NT2/D1 (cell line): ENCODE measurements around the gene CALML5.

Experiments used
- DNase-seq: peaks from one replicate; pipeline ENCODE4 v3.0.0-alpha.2; 2011; ENCODE audit warnings: low read depth, low spot score
- H3K27me3 ChIP-seq: 2 replicates; pipeline ENCODE4 v1.6.0; 2011; ENCODE audit warnings: mild to moderate bottlenecking; ENCODE audit not compliant: insufficient read length, insufficient read depth
- H3K36me3 ChIP-seq: 2 replicates; pipeline ENCODE4 v1.6.1; 2011; ENCODE audit warnings: mild to moderate bottlenecking, low read length, mixed read lengths; ENCODE audit not compliant: insufficient read depth, insufficient read length
- H3K4me1 ChIP-seq: 2 replicates; pipeline ENCODE4 v1.5.1; 2011; ENCODE audit not compliant: insufficient read depth, insufficient read length
- H3K4me3 ChIP-seq: 2 replicates; pipeline ENCODE4 v1.5.1; 2011; ENCODE audit warnings: low read depth; ENCODE audit not compliant: insufficient read length
- H3K9ac ChIP-seq: 2 replicates; pipeline ENCODE4 v1.6.0; 2011; ENCODE audit warnings: low read depth; ENCODE audit not compliant: insufficient read length
- H3K9me3 ChIP-seq: 2 replicates; pipeline ENCODE4 v1.5.1; 2011; ENCODE audit warnings: mild to moderate bottlenecking, low read length; ENCODE audit not compliant: insufficient read depth
- SUZ12 ChIP-seq: IDR thresholded peaks from 2 replicates; pipeline ENCODE4 v1.6.1; 2011; ENCODE audit not compliant: insufficient read length, insufficient read depth; ENCODE audit errors: extremely low read depth
- YY1 ChIP-seq: IDR thresholded peaks from 2 replicates; pipeline ENCODE4 v1.6.1; 2011; ENCODE audit not compliant: insufficient read length, insufficient read depth
- ZNF274 ChIP-seq: IDR thresholded peaks from 2 replicates; pipeline ENCODE4 v1.6.1; 2011; ENCODE audit warnings: mild to moderate bottlenecking, low read depth, low read length

The CALML5 gene

GRCh38 chr10:5545011-5545410 lies 45.6 kb upstream of the CALML5 start:
- TF ChIP-seq ZNF274 (no peak), YY1 (no peak), SUZ12 (no peak)
- DNase-seq = no peak
- no peaks in the 10 kb centered on the region for H3K27me3 ChIP-seq
- no peak overlapping the region for H3K9ac ChIP-seq
- H3K4me3 ChIP-seq = no peak overlapping the region
- H3K36me3 ChIP-seq = no peaks in the 10 kb centered on the region
- peaks cover 5% of the 10 kb centered on the region for H3K4me1 ChIP-seq
- peaks cover 23% of the 10 kb centered on the region for H3K9me3 ChIP-seq

GRCh38 chr10:5544216-5544805 lies 44.9 kb upstream of the CALML5 start:
- H3K9ac ChIP-seq = no peak overlapping the region
- H3K27me3 ChIP-seq = no peaks in the 10 kb centered on the region
- DNase-seq = no peak

GRCh38 chr10:5543623-5544022 lies 44.3 kb upstream of the CALML5 start:
- no peak for DNase-seq
- H3K9ac ChIP-seq = no peak overlapping the region
- H3K4me1 ChIP-seq = peaks cover 5% of the 10 kb centered on the region
- H3K4me3 ChIP-seq = no peak overlapping the region
- peaks cover 23% of the 10 kb centered on the region for H3K9me3 ChIP-seq
- no peaks in the 10 kb centered on the region for H3K36me3 ChIP-seq
- H3K27me3 ChIP-seq = no peaks in the 10 kb centered on the region
- no peak for TF ChIP-seq YY1
- TF ChIP-seq SUZ12 = no peak
- no peak for TF ChIP-seq ZNF274

More at GRCh38 chr10:5544216-5544805, 44.9 kb upstream of the CALML5 start:
- no peaks in the 10 kb centered on the region for H3K36me3 ChIP-seq
- TF ChIP-seq SUZ12 (no peak), ZNF274 (no peak), YY1 (no peak)
- peaks cover 5% of the 10 kb centered on the region for H3K4me1 ChIP-seq
- H3K9me3 ChIP-seq = peaks cover 23% of the 10 kb centered on the region
- H3K4me3 ChIP-seq = no peak overlapping the region

DNA sequence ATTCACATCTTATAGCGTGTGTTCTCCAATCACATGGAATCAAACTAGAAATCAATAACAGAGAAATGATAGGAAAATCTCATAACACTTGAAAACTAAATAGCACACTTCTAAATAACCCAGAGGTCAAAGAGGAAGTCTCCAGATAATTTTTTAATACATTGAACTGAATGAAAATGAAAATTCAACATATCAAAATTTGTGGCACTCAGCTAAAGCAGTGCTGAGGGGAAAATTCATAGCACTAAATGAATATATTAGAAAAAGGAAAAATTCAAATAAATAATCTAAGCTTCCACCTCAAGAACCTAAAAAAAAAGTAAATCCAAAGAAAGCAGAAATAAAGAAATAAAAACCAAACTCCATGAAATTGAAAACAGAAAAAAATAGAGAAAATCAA lies 42.7 kb upstream of the CALML5 start:
- H3K9me3 ChIP-seq = peaks cover 23% of the 10 kb centered on the region
- no peaks in the 10 kb centered on the region for H3K27me3 ChIP-seq
- DNase-seq = no peak
- H3K36me3 ChIP-seq = no peaks in the 10 kb centered on the region
- no peak overlapping the region for H3K9ac ChIP-seq
- no peak overlapping the region for H3K4me3 ChIP-seq
- H3K4me1 ChIP-seq = peaks cover 5% of the 10 kb centered on the region
- TF ChIP-seq SUZ12 = no peak
- no peak for TF ChIP-seq YY1
- TF ChIP-seq ZNF274 = no peak

GRCh38 chr10:5540891-5541290 lies 41.5 kb upstream of the CALML5 start:
- TF ChIP-seq YY1 = no peak
- no peak for TF ChIP-seq SUZ12
- no peak for TF ChIP-seq ZNF274

DNA sequence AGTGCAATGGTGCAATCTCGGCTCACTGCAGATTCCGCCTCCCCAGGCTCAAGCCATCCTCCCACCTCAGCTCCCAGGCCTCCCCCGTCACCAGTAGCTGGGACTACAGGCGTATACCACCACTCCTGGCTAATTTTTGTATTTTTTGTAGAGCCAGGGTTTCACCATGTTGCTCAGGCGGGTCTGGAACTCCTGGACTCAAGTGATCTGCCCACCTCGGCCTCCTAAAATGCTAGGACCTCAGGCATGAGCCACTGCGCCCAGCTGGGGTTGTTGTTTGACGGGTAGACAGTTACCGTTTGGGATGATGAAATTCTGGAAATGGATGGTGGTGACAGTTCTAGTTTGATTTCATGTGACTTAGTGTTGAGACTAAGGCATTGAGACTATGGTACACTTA lies 40.7 kb upstream of the CALML5 start:
- H3K27me3 ChIP-seq = no peaks in the 10 kb centered on the region
- TF ChIP-seq SUZ12 = no peak
- TF ChIP-seq YY1 = no peak
- TF ChIP-seq ZNF274 = no peak
- H3K4me1 ChIP-seq = no peaks in the 10 kb centered on the region
- DNase-seq = no peak
- H3K4me3 ChIP-seq = no peak overlapping the region
- H3K36me3 ChIP-seq = no peaks in the 10 kb centered on the region
- peaks cover 23% of the 10 kb centered on the region for H3K9me3 ChIP-seq
- no peak overlapping the region for H3K9ac ChIP-seq

More at GRCh38 chr10:5540891-5541290, 41.5 kb upstream of the CALML5 start:
- DNase-seq = no peak
- H3K9me3 ChIP-seq = peaks cover 23% of the 10 kb centered on the region
- H3K36me3 ChIP-seq = no peaks in the 10 kb centered on the region
- no peaks in the 10 kb centered on the region for H3K27me3 ChIP-seq
- H3K4me1 ChIP-seq = peaks cover 2% of the 10 kb centered on the region
- no peak overlapping the region for H3K4me3 ChIP-seq
- no peak overlapping the region for H3K9ac ChIP-seq

DNA sequence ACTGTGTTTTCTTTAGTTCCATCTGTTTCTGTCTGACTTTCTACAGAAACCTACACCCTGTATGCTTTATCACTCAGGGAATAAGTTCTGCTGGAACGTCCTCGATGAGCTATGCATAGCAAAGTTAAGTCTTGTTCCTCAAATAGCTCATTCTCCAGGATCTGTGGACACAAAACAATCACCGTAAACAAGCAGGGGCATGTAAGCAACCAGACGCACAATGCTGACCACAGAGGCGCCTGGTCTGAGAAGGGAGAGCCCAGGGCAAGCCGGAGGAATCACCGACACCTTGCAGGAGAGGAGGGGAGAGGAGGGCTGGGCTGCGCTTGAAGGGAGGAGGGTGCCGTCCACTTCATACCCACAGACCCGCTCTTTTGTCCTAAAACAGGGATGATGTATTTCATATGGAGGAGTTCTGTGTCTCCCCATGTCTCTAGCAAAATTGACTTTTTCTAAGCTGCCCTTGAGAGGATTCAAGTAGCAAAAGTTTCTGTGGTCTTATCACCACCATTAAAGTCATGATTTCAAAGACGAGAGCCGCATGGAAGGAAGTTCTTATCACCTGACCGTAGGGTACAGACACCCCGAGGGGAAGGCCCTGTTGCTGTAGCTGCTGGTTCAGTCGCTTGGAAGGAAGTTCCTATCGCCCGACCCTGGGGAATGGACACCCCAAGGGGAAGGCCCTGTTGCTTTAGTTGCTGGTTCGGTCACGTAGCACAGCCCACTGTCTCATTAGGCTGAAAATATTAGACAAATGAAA lies 39.7 kb upstream of the CALML5 start:
- Histone ChIP-seq H3K27me3 (no peaks in the 10 kb centered on the region), H3K9ac (no peak overlapping the region), H3K4me1 (no peaks in the 10 kb centered on the region), H3K36me3 (no peaks in the 10 kb centered on the region), H3K9me3 (peaks cover 23% of the 10 kb centered on the region), H3K4me3 (no peak overlapping the region)
- no peak for DNase-seq
- TF ChIP-seq YY1 (no peak), ZNF274 (no peak), SUZ12 (no peak)
